Ishikawa (cell line): ENCODE measurements around the gene GRIK1.

ENCODE experiments used
- CEBPB ChIP-seq: IDR thresholded peaks from 2 replicates; pipeline ENCODE4 v1.6.1; 2012
- CREB1 ChIP-seq: IDR thresholded peaks from 2 replicates; pipeline ENCODE4 v1.6.1; 2012; ENCODE audit warnings: low read depth
- EGR1 ChIP-seq: IDR thresholded peaks from 2 replicates; pipeline ENCODE4 v1.6.1; 2012
- EP300 ChIP-seq: IDR thresholded peaks from 2 replicates; pipeline ENCODE4 v1.6.1; 2012; ENCODE audit warnings: borderline replicate concordance
- FOXM1 ChIP-seq: IDR thresholded peaks from 2 replicates; pipeline ENCODE4 v1.6.1; 2012; ENCODE audit warnings: low read depth, borderline replicate concordance
- NFIC ChIP-seq: IDR thresholded peaks from 2 replicates; pipeline ENCODE4 v1.6.1; 2012
- RAD21 ChIP-seq: IDR thresholded peaks from 2 replicates; pipeline ENCODE4 v1.6.1; 2012; ENCODE audit warnings: low read depth
- TAF1 ChIP-seq: IDR thresholded peaks from 2 replicates; pipeline ENCODE4 v1.6.1; 2012; ENCODE audit warnings: low read depth, mild to moderate bottlenecking
- TCF12 ChIP-seq: IDR thresholded peaks from 2 replicates; pipeline ENCODE4 v1.6.1; 2012; ENCODE audit warnings: low read depth
- TEAD4 ChIP-seq: IDR thresholded peaks from 2 replicates; pipeline ENCODE4 v1.6.1; 2012
- YY1 ChIP-seq: IDR thresholded peaks from 2 replicates; pipeline ENCODE4 v1.6.1; 2012; ENCODE audit warnings: low read depth
- ZBTB7A ChIP-seq: IDR thresholded peaks from 2 replicates; pipeline ENCODE4 v1.6.1; 2012; ENCODE audit warnings: low read depth
- TF ChIP-seq, protein P1 (sequence below): IDR thresholded peaks from 2 replicates; pipeline ENCODE4 v1.6.1; 2012
- TF ChIP-seq, protein P2 (sequence below): IDR thresholded peaks from 2 replicates; pipeline ENCODE4 v1.6.1; 2012
- TF ChIP-seq, protein P3 (sequence below): IDR thresholded peaks from 2 replicates; pipeline ENCODE4 v1.6.1; 2012; ENCODE audit warnings: low read depth, mild to moderate bottlenecking

The GRIK1 gene

DNA sequence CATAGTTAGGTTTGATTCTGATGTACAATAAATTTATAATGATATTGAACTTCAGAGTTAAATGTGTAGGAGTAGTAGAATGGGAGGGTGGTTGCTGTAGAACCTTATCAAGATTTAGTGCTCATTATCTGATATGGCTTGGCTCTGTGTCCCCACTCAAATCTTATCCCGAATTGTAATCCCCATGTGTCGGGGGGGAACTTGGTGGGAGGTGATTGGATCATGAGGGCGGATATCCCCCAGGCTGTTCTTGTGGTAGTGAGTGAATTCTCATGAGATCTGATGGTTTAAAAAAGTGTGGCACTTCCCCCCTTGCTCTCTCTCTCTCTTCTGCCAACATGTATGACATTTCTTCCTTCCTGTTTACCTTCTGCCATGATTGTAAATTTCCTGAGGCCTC, 265.5 kb downstream of the GRIK1 start:
- TF ChIP-seq TAF1, result no peak
- TF ChIP-seq YY1, result no peak
- no peak for TF ChIP-seq FOXM1
- TF ChIP-seq, protein P1, sequence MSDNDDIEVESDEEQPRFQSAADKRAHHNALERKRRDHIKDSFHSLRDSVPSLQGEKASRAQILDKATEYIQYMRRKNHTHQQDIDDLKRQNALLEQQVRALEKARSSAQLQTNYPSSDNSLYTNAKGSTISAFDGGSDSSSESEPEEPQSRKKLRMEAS, result no peak
- no peak for TF ChIP-seq NFIC
- TF ChIP-seq CREB1, result no peak
- no peak for TF ChIP-seq TEAD4
- TF ChIP-seq TCF12, result no peak
- no peak for TF ChIP-seq EP300
- no peak for TF ChIP-seq RAD21
- no peak for TF ChIP-seq ZBTB7A
- TF ChIP-seq CEBPB, result no peak

DNA sequence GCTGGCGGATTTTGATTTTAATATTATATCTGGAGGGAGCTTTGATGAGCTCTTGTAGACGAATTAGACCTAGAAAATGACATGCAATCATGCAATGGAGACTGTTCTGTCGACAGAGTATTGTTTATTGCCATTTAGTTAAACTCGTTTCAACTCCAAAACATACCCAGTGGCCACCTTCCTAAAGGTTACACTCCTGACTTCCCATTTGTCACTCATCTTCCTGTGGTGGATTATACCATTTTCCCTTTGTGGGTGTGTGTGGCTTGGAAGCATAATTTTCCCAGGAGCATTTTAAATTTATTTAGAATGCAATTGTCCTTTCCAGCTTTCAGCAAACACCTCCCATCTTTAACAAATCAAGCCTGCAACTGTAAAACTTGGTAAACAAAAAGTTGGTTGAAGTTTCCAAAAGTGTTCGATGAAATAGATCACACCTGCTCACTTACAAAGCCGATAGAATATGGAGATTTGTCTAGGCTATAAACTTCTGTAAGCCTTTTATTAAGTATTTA, 266.6 kb downstream of the GRIK1 start:
- TF ChIP-seq TCF12, result no peak
- no peak for TF ChIP-seq ZBTB7A
- TF ChIP-seq, protein P1, result no peak
- no peak for TF ChIP-seq RAD21
- TF ChIP-seq FOXM1, result no peak
- TF ChIP-seq, protein P2, sequence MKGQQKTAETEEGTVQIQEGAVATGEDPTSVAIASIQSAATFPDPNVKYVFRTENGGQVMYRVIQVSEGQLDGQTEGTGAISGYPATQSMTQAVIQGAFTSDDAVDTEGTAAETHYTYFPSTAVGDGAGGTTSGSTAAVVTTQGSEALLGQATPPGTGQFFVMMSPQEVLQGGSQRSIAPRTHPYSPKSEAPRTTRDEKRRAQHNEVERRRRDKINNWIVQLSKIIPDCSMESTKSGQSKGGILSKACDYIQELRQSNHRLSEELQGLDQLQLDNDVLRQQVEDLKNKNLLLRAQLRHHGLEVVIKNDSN, result no peak
- TF ChIP-seq NFIC, result no peak
- TF ChIP-seq EGR1, result no peak
- TF ChIP-seq, protein P3, sequence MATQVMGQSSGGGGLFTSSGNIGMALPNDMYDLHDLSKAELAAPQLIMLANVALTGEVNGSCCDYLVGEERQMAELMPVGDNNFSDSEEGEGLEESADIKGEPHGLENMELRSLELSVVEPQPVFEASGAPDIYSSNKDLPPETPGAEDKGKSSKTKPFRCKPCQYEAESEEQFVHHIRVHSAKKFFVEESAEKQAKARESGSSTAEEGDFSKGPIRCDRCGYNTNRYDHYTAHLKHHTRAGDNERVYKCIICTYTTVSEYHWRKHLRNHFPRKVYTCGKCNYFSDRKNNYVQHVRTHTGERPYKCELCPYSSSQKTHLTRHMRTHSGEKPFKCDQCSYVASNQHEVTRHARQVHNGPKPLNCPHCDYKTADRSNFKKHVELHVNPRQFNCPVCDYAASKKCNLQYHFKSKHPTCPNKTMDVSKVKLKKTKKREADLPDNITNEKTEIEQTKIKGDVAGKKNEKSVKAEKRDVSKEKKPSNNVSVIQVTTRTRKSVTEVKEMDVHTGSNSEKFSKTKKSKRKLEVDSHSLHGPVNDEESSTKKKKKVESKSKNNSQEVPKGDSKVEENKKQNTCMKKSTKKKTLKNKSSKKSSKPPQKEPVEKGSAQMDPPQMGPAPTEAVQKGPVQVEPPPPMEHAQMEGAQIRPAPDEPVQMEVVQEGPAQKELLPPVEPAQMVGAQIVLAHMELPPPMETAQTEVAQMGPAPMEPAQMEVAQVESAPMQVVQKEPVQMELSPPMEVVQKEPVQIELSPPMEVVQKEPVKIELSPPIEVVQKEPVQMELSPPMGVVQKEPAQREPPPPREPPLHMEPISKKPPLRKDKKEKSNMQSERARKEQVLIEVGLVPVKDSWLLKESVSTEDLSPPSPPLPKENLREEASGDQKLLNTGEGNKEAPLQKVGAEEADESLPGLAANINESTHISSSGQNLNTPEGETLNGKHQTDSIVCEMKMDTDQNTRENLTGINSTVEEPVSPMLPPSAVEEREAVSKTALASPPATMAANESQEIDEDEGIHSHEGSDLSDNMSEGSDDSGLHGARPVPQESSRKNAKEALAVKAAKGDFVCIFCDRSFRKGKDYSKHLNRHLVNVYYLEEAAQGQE, result no peak

DNA sequence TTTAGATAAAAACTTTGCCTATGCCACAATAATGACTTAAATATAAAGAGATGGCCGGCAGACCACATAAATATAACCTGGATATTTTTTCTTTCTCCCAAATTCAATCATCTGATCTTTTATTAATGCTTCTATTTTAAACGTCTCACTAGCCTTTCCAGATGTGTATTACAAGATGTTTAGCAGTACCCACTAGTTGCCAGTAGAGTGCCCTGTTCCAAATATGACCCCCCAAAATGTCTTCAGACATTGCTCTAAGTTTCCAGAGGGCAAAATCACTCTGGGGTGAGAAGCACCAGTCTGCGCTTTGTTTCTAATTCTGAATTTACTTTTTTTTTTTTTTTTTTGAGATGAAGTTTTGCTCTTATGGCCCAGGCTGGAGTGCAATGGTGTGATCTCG, 268.1 kb downstream of the GRIK1 start:
- TF ChIP-seq EP300, result no peak
- TF ChIP-seq ZBTB7A, result no peak
- TF ChIP-seq, protein P2, result no peak
- no peak for TF ChIP-seq CEBPB
- TF ChIP-seq, protein P3, result no peak
- TF ChIP-seq CREB1, result no peak
- no peak for TF ChIP-seq TAF1
- no peak for TF ChIP-seq TCF12
- TF ChIP-seq RAD21, result no peak
- no peak for TF ChIP-seq EGR1
- TF ChIP-seq FOXM1, result no peak

DNA sequence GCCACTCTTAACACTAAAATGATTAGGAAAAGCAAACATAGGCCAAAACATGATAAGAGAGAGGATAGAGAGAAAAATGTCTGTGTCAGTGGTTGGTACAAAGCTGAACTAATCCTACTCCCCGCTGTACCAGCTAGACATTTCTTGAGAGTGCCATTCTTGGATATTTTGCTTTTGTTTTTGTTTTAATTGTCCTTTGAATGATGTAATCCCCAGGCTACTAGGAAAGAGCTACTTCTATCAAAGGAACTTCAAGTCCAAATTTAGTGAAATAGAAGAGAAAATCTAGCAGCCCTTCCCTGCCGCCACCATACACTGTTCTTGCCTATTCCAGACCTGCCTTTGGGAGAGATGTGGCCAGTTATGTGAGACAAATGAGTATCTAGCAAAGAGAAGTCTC, 269.6 kb downstream of the GRIK1 start:
- no peak for TF ChIP-seq TCF12
- no peak for TF ChIP-seq TAF1
- no peak for TF ChIP-seq ZBTB7A
- no peak for TF ChIP-seq RAD21
- TF ChIP-seq, protein P3, result no peak
- TF ChIP-seq NFIC, result no peak
- TF ChIP-seq, protein P1, result no peak
- no peak for TF ChIP-seq CREB1
- no peak for TF ChIP-seq YY1
- no peak for TF ChIP-seq CEBPB
- no peak for TF ChIP-seq TEAD4
- TF ChIP-seq, protein P2, result no peak
- TF ChIP-seq FOXM1, result no peak
- TF ChIP-seq EGR1, result no peak
- no peak for TF ChIP-seq EP300
